Eye (tissue), 1 donor: ENCODE data around the gene TBC1D2.
A peak's percentile ranks its signal among the peaks of the same experiment; 100 is the strongest.
"Not testable (repeated sequence)": the region's sequence is repeated elsewhere in the genome, so short reads cannot be mapped to it uniquely, and the experiment has no call there.

ENCODE experiments used
- DNase-seq: peaks from one replicate; pipeline ENCODE4 v3.0.0-alpha.2; 2015

TBC1D2 gene

GRCh38 chr9:98185021-98185567, 70.4 kb downstream of the TBC1D2 start:
- no peak for DNase-seq

- DNase-seq, result no peak
Observed at GRCh38 chr9:98184326-98184725, 71.1 kb downstream of the TBC1D2 start.

GRCh38 chr9:98182889-98183599, 72.4 kb downstream of the TBC1D2 start:
- no peak for DNase-seq

- no peak for DNase-seq
Observed at GRCh38 chr9:98182069-98182820, 73.2 kb downstream of the TBC1D2 start.

DNA sequence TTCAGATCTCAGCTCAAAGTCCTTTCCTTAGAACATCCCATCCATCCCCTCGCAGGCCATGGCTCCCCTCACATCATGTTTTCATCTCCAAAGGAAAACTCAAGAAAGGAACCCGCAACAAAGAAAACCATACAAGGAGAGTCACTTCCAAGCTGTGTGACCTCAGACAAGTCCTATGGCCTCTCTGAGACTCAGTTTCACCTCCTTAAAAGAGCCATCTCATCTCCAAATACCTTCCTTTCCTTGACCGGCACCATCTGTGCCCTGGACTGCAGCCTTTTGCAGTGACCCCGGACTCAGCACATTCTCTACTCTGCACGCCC, 73.7 kb downstream of the TBC1D2 start:
- no peak for DNase-seq

DNA sequence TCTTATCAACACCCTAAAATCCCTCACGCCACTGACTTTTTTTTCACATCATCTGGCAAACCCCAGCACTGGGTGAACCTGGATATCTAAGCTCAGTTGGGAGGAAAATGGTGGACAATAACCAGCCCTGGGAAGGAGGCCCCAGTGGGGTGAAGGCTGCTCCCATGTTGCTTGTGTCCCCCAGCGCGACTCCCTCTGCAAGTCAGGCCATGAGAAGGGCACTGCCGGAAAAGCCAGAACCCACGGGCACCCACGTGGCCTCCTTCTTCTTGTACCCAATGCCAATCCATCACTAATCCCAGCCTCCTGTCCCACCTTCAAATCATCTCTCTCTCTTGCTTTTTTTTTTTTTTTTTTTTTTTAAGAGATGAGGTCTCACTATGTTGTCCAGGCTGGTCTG, 74.5 kb downstream of the TBC1D2 start:
- DNase-seq, result no peak

- no peak for DNase-seq
Observed at GRCh38 chr9:98178874-98179850, 76.3 kb downstream of the TBC1D2 start.

- no peak for DNase-seq
Observed at GRCh38 chr9:98176391-98177259, 78.8 kb downstream of the TBC1D2 start.

GRCh38 chr9:98175762-98176161, 79.7 kb downstream of the TBC1D2 start:
- DNase-seq, result no peak

GRCh38 chr9:98175028-98175569, 80.3 kb downstream of the TBC1D2 start:
- no peak for DNase-seq

DNA sequence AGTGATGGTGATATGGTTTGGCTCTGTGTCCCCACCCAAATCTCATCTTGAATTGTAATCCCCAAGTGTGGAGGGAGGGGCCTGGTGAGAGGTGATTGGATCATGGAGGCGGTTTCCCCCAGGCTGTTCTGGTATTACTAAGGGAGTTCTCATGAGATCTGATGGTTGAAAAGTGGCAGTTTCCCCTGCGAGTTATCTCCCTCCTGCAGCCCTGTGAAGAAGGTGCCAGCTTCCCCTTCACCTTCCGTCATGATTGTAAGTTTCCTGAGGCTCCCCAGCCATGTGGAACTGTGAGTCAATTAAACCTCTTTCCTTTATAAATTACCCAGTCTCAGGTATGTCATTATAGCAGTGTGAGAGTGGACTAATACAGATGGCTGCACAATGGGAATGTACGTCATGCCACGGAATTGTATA, 80.9 kb downstream of the TBC1D2 start:
- not testable (repeated sequence) for DNase-seq

DNA sequence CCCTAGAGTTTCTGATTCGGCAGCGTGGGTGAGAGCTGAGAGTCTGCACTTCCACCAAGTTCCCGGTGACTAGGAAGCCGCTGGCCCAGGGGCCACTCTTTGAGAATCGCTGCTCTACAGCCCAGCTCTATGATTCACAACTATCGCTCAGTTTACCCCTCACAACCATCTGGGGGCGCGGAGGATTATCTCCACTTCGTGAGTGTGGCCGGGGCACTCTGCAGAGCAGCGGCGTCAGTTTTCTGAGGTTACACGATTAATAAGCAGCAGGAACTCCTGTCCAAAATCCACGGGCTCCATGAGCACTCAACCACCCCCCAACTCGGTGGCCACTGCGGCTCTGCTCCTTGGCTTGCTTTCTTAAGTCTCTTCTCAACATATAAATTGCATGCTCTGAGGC, 82.3 kb downstream of the TBC1D2 start:
- no peak for DNase-seq

GRCh38 chr9:98172604-98173003, 82.8 kb downstream of the TBC1D2 start:
- DNase-seq, result peak; percentile 57

GRCh38 chr9:98171176-98171925, 84.1 kb downstream of the TBC1D2 start:
- peak; percentile 55 for DNase-seq

DNA sequence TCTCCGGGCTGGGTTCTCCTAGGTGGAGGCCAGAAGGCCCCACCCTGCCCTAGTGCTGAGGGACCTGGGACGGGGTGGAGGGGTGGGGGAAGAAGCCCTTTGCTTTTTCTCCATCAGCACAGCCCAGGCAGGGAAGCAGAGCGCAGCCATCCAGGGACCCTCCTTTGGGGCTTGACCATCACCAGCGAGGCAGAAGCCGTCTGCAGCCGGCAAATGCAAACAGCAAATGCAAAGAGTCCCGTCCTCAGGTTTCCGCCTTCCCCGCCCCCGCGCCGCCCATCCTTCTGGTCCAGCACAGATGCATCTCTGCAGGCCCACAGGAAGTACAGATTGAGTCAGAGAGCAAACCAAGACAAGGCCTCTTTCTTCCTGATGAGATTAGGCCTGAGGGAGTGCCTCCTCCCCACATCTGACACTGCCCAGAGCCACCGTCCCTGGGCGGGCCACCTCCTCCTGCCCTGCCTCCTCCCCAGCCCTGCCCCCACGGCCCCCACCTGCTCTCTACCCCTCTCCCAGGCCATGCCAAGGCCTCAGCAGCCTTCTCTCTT, 86.4 kb downstream of the TBC1D2 start:
- DNase-seq, result peak; percentile 60

DNA sequence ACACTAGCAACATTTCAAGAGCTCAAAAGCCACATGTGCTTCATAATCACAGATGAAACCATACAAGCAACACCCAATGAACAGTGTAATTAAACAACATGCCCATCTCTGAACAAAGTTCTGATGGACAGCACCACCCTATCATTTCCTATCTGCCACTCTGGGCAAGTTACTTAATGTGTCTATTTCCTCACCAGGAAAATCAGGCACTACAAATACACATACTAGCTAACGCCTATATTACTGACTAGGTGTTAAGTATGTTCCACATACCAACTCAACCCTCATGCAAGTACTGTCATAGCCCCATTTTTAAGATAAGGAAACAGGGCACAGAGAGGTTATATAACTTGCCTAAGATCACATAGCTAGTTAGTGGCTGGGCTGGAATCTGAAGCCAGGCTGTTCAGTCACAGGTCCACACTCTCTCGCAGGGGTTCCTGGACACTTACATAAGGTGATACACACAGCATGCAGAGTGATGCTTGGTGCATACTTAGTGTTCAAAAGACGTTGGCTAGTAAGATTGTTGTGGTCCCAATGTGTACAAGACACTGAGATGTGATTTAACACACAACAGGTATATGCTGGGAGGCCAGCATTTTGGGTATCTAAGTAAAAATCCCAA, 87.2 kb downstream of the TBC1D2 start:
- no peak for DNase-seq

DNA sequence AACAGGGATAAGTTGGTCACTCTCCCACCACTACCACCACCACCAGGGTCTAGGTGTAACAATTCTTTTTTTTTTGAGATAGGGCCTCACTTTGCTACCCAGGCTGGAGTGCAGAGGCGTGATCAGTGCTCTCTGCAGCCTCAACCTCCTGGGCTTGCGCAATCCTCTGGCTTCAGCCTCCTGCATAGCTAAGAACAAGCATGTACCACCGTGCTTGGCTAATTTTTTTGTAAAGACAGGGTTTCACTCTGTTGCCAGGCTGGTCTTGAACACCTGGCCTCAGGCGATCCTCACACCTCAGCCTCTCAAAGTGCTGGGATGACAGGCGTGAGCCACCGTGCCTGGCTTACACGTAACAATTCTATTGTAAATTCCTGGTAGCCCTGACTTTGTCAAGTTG, 90.5 kb downstream of the TBC1D2 start:
- DNase-seq, result no peak

GRCh38 chr9:98162613-98163012, 92.8 kb downstream of the TBC1D2 start:
- peak; percentile 62 for DNase-seq

GRCh38 chr9:98161851-98162250, 93.6 kb downstream of the TBC1D2 start:
- no peak for DNase-seq

- no peak for DNase-seq
Observed at GRCh38 chr9:98159790-98160189, 95.7 kb downstream of the TBC1D2 start.
